Nasal cavity respiratory epithelium epithelial cell of viscerocranial mucosa (primary cell): ENCODE data around the gene CGAS. TPM values are rescaled to one million over a fixed set of nuclear protein-coding genes. Genes with fewer than 3 reads are reported as not detected.

Source experiments
- total RNA-seq: library from RNA; depleted of rRNA; stranded (reverse); fragments of >200 nt; gene quantifications from 2 replicates; pipeline ENCODE4 v1.2.3, GENCODE V29; 2014

Gene CGAS
- total RNA-seq: 5.6 and 11.3 TPM in 2 replicates

GRCh38 chr6:73452107-73452461 lies at the start of gene CGAS:
TSS of gene CGAS (minus strand) at chr6:73452297. CDS start at chr6:73452181, 116 bp downstream.

DNA sequence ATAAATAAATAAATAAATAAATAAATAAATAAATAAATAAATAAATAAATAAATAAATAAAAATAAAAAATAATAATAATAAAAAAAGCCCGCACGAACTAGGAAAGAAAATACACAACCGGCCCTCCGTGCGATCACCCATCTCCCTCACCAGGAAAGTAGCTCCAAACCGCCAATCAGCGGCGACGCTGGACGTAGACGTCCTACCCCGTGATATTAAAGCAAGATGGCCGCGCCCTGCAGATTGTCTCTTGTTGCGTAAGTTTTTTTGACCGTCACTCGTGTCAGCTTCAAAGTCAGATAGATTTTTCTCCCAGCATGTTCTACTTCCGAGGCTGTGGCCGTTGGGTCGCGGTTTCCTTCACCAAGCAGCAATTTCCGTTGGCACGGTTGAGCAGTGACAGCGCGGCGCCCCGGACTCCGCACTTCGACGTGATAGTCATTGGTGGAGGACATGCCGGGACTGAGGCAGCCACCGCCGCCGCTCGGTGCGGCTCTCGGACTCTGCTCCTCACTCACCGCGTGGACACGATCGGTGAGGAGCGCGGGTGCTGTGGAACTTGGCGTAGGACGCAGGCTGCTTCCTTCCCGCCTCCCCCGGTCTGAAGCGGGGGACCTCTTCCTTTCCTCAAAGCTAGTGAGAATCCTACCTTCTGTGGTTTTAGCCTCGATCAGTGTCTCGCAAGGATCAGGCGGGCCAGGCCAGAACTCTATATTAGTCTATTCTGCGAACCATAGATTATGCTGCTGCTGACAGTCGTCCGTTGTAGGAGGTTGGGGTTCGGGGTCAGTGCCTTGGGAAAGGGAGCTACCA lies 9.6 kb upstream of the CGAS start, which contains the start of gene MTO1:
MTO1 (plus strand) TSS at position 201 of the 814 bp plus-strand sequence; CDS start at position 319, 118 bp downstream.

GRCh38 chr6:73394577-73395354 lies 57.3 kb downstream of the CGAS start, which contains the start of gene DDX43:
TSS of gene DDX43 (plus strand) at chr6:73394828. CDS start at chr6:73394906, 78 bp downstream.

Other genes starting within 250 kb of the CGAS start
- gene KHDC1L, start 226.8 kb downstream of the CGAS start, total RNA-seq: not detected in 2 replicates
- 0.68 and 1.7 TPM in 2 replicates for gene KHDC1, start 189.1 kb downstream of the CGAS start, total RNA-seq
- not detected in 2 replicates for gene DPPA5, start 98.0 kb downstream of the CGAS start, total RNA-seq
- not detected in 2 replicates for gene KHDC3L, start 89.6 kb downstream of the CGAS start, total RNA-seq
- 0.14 TPM in 1 of 2 replicates, not detected in the other for gene OOEP, start 82.4 kb downstream of the CGAS start, total RNA-seq
- gene DDX43, start 57.5 kb downstream of the CGAS start, total RNA-seq: 0.34 and 1.00 TPM in 2 replicates
- 39.0 and 66.6 TPM in 2 replicates for gene MTO1, start 9.4 kb upstream of the CGAS start, total RNA-seq
- gene EEF1A1, start 68.7 kb upstream of the CGAS start, total RNA-seq: 27,669 and 43,167 TPM in 2 replicates
- gene SLC17A5, start 201.7 kb upstream of the CGAS start, total RNA-seq: 17.7 and 20.5 TPM in 2 replicates
- gene CD109, start 243.9 kb upstream of the CGAS start, total RNA-seq: 26.3 and 152 TPM in 2 replicates